NCI-H1092 (cell line): ENCODE measurements around the gene GRIK2.
A peak's percentile ranks its signal among the peaks of the same experiment; 100 is the strongest.

Experiments used
- DNase-seq: peaks from one replicate; lab custom pipeline; 2025; lab: John Stamatoyannopoulos, UW

The GRIK2 gene

DNA sequence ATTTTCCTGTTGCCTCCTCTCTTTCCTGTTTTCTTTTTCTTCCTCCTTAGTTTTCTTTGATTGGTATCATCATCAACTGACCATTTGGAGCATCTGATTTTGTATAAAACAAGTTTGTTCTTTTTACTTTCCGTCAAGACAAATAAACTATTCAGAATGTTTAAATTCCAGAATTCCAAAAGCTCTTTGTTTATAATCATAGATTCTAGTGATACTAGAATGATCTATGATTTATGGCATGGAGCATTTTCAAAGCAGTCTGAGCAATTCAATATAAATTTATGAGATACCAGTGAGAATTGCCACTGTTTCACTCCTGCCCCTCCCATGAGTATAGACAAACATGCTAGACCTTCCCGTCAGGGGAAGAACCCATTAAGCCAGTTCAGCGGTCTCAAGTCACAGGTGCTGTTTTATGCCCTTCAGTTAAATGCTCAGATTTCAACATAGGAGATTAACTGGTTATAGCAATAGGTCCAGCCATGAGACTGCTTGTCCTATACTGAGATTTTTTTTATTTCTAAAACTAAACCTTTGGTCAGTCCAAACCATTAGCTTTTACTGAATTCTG, 60.7 kb downstream of the GRIK2 start:
- peak; percentile 2 for DNase-seq

DNA sequence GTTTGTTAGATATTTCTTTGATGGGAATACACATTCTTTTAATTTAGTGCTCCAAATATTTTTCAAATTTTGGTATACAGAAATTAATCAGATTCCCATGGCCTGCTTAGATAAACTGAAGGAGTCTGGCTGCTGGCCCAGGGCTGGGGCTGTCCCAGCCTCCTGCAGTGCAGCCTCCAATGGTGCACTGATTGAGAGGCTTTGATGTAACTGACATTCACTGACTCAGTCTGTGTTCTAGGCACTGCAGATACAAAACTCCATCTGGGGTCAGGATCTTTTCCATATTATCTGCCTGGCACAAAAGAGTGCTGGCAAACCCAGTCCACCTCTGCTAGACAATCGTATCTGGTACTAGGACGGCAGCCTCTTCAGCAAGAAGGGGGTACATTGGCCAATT, 64.8 kb downstream of the GRIK2 start:
- no peak for DNase-seq

DNA sequence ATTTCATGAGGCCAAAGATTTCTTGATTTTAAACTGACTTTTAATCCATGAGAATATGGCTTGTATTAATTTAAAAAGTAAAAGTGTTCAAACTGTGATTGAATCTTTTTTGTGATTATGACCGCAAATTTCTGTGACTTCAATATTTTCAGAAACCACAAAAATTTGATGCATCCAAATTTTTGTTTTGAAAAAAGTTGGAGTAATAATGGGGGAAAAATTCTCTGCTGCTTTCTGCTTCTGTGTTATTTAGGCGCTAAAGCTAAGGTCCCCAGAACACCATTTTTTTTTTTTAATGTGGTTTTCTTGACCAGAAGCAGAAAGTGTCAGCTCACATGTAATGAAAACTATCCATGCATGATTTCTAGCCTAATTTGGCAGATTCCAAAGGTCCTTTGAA, 65.3 kb downstream of the GRIK2 start:
- no peak for DNase-seq

DNA sequence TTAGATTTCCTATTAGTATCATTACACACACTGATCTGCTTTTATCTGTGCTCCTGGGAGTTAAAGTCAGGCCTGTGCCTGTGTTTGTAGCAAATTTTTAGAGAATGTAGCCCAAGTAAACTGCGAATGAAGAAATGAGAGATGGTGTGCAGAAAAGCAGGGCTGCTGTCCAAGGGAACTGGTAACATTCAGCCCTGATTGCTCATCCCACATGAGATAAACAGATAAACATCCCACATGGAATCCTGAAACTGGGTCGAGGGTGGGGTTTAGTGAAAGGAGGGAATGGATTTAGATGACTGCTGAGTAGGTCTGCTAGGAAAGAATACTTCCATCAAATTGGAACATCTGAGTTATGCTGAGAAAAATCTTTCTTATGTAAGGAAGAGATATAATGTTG, 69.1 kb downstream of the GRIK2 start:
- no peak for DNase-seq

DNA sequence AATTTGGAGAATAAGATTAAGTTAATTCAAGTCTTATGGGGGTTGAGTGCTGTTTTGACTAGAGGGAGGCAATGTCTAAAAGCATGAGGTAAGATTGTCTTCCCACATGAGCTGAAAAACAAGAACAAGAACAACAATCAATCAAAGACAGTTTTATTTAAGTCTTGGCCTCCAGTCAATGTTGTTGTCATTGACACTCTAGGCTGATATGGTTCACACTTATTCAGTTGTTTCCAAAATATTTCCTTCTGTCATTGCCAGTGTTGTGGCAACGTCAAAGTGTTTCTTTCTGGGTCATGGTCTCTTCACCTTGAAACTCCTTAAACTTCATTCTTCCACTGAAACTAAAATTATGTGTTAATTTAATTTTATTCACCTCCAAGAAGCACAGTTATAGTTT, 72.4 kb downstream of the GRIK2 start:
- DNase-seq = no peak

DNA sequence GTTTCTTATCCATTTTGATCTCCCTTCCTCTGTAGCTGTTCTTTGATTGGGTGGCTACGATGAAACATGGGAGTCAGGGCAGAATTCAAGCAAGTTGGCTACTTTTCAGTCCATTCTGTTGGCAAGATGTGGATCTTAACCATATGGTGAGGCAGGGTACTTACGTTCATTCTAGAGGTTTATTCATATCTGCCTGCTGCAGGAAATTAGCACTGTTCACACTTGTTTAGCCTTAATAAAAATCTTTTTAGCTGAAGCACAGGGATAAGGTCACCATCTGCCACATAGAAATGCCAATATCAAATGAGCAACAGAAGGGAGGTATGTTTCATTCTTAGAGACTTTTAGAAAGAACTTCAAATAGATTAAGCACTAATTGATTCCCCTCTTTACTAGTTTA, 83.9 kb downstream of the GRIK2 start:
- DNase-seq = no peak

DNA sequence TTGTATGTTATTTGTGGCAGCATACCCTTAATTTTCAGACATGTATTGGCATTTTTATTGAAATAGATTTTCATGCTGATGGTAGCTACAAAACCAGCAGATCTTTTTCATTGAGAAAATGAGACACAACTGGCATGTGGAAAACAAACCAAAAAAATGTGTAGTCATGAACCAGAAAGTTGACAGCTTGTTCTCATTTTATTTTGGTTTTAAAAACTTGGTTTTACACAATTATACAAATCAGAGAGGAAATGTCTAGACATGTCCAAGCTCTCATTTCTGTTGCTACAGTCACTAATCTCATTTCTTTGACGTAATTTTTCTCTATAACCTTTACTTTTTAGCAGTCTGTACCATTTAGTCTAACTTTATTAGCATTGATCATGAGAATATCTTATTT, 85.4 kb downstream of the GRIK2 start:
- no peak for DNase-seq

DNA sequence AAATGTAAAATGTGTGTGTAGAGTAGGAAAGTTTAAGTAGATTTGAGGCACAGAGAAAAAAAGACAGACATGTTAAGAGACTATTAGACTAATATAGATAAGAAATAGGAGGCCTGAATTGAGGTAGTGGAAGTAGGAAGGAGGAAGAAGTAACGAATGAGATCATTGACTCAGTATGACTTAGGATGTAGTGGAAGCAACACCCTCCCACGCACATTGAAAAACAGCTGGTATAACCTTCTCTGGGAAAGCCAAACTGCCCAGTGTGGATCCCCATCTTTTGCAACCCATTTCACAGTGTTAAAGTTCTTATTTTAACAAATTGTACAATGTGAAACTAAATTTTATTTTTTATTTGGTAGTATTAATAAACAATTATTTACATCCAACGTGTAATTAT, 89.1 kb downstream of the GRIK2 start:
- DNase-seq = no peak

DNA sequence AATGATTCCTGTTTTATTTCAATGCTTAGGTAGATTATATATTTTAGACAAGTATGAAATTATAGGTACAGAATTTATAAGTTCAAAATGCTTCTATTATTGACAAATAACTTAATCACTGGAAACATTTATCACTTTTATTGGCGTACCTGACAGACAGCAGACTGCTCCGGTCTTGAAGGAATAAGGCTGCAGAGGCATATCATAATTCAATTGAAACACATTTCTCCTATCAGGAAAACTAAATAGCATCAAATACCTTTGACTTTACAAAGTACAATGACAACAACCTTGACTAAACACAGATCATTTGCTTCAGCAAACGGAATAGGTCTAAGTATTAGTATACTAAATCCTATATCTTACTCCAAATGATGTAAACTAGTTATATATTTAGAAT, 91.3 kb downstream of the GRIK2 start:
- DNase-seq = no peak

DNA sequence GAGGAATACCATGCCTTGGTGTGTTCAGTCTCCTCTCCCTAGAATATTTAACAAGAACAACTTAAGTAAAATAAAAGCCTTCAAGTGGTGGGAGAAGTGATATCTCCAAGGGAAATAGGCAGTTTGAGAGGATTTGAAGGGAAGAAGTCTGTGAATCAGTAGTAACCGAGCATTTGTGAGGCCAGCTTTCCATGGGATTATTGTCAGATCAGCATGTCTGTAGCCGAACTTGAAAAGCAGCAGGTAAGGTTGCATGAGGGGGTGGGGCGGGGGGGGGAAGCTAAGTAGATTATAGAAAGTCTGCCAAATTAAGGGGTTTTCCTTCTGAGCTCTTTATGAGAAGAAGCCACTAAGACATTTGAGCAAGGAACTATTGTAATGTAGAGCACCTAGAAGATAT, 92.6 kb downstream of the GRIK2 start:
- no peak for DNase-seq

DNA sequence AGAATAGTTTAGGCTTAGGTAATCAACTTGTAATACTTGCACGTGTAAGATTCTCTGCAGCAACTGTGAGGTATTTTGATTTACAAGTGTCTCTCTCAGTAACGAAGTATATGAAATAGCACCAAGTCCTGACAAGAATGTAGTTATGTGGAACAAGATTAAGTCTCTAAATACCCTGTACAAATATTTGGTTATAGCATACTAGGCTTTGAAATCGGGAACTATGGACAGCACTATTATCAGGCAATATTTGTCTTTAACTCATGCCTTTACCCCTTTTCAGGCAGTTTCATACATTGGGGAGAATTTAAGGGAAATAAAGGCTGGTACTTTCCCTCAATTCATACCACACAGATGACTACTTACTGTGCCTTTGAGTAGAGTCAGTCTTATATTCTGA, 93.2 kb downstream of the GRIK2 start:
- DNase-seq = no peak

DNA sequence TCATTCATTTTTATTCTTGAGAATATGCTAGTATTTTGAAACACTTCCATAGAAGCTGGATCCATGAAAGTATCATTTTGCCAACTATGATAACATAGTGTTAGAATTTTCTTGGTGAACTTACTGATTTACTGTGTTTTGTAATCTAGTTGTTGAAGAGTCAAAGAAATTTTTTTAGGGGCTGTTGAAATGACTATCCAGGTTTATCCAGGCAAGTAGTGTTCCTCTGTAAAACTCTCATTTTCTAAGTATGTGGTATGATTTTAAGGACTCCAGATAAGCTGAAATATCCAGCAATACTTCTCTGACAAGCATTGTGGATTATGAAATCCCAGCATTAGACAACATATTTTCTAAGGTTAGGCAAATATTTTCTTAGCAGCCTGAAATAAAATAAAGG, 95.9 kb downstream of the GRIK2 start:
- no peak for DNase-seq

DNA sequence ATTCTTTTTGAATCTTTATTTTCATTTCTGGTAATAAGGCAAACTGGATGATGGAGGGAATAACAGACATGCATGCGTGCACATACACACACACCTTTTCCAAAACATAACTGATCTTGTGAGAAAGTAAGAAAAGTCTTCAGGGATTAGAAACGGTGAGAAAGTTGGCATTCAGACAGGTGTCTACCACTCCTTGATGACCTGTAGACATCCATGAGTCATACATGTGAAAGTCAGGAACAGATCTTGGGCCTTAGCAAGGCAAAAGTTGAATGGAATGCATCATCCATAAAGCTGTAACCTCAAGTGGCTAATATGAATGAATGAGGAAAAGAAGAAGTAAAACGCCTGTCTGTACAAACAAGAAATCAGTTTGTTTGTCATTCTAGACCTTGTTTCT, 97.3 kb downstream of the GRIK2 start:
- DNase-seq = no peak

DNA sequence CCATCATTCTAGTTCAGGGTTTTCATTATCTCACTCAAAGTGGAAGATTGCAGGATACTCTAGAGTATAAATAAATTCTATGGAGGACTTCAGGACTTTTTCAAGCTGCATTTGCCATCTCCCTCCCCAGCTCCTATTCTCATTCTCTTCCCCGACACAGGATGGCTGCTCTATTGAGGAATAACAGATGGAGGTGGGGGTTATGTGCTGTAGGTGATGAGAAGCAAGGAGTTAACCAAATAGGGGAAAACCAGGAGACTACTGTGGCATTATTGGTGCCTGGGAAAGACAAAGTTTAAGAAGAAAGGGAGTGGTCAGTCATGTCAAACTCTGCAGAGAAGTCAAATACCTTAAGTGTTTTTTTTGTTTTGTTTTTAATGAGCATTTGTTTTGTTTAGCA, 109.3 kb downstream of the GRIK2 start:
- DNase-seq = no peak

DNA sequence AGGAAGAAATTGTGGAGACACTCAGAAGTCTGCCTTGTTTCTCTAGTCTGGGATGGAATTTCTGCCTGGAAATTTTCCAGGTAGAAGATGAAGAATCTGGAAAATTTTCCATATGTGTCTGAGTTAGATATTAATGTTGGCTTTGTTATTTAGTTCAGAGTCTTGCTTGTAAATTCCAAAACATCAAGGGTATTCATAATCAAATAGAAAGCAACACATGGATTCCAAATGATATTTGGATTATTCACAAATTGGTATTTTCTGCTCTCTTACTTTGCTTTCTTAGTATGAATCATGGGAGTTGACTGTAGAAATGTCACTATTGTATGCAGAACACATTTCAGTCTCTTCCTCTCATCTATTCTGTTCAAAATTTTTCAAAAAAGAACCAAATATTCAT, 116.0 kb downstream of the GRIK2 start:
- no peak for DNase-seq

DNA sequence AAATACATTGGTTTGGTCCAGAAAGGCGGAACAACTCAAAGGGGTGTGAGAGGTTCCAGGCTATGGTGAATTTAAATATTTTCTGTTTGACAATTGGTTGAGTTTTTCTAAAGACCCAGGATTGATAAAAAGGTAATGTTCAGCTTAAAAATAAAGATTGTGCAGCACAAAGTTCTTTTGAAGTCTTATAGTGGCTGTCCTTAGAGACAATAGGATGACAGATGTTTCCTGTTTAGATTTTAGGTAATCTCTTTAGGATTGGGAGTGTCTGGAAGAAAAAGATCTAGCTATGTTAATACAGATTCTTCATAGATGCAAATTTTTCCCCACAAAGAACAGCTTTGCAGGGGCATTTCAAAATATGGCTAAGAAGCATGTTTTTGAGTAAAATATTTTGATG, 119.7 kb downstream of the GRIK2 start:
- DNase-seq = no peak

DNA sequence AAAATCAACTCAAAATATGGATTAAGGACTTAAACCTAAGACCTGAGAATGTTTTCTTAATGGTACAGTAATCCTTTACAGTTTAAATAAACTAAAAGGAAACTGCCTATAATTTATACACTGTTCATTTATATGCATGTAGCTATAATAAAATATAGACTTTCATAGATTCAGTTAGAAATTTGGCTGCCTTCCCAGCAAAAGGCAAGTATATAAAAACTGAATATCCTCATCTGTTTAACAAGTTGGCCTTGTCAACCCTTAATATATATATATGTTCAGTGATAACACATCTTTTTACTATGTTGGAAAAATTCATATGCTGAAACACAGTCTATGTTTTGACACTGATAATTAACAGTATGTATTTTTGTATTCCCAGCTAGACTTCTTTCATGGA, 123.1 kb downstream of the GRIK2 start:
- no peak for DNase-seq

DNA sequence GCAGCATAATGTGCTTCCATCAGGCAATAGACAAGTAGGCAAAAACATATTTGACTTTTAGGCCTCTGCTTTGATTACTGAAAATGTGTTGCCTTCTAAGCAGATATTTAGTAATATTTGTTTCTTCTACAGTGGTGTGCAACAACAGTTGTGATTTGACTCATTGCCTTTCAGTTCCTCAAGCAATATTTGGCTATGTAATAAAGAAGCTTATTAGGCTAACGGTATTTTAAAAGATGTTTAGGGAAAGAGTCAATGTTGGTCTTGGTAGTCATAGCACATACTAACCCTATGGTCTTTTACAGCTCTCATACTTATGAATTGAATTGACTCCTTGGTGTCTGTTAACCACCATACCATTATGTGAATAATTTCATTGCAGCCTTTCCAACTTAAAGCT, 124.1 kb downstream of the GRIK2 start:
- DNase-seq = no peak

DNA sequence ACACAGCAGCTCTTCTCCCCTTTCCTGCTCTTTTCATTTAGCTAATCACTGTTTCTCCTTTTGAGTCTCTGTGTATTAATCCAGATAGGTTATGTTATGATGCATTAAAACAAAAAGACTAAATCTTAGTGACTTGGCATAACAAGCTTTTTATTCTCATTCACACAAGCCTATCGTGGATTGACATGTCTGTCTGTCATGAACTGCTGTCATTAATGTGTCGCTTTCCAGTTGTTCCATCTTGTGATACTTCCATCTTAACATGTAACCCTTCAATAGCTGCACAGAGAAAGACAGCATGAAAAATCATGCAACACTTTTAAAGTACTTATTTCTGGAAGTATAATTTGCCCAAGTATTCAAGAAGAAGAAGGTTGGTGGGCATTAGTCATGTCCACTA, 128.7 kb downstream of the GRIK2 start:
- no peak for DNase-seq

DNA sequence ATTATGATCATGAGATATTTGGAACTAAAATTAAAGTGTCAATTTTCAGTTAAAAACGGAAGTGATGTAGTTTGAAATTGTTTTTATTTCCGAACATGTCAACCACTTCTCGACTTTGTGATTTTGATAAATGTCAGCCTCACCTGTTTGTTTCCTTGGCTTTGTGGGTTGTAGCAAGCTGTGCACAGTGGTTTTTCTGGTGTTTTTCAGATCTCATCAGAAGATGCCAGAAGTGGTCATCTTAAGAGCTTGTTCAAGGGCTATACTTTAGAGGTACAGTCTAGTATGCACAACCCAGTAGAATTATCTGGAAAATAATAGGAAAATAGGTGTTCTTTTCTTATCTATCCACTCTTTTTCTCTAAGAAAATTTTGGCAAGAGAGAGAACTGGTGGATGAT, 134.0 kb downstream of the GRIK2 start:
- no peak for DNase-seq

DNA sequence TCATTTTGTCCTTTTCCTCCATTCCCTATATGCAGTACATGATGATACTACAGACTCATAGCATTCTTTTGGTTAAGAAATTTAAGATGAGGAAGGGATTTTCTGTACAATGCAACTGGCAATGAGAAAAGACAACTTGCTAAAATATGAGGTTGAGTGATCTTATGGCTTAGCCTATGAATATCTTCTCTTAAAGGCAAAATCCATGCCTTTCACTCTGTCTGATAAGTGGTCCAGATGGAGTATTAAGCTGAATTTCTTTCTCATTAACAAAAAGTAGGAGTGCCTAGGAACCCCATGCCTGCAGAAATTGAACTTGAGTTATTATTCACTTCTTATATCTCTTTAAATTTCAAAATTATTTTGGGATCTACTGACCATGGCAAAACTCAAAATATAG, 135.3 kb downstream of the GRIK2 start:
- DNase-seq = no peak

DNA sequence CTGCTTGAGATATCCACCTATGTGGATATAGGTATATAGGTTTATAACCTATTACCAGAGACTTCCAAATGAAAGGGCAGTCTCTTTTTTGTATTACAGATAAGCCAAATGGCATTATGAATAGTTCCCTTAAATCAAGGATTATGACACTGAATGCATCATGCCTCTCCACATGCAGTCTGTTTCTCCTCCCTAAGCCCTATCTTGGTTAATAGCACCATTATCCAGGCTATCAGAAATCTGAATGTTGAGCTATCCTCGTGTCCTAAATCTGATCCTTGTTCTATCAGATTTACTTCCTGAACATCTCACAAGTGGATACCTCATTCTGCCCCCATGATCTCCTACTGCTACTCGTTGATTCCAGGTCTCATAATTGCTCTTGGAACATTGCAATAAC, 138.0 kb downstream of the GRIK2 start:
- no peak for DNase-seq

DNA sequence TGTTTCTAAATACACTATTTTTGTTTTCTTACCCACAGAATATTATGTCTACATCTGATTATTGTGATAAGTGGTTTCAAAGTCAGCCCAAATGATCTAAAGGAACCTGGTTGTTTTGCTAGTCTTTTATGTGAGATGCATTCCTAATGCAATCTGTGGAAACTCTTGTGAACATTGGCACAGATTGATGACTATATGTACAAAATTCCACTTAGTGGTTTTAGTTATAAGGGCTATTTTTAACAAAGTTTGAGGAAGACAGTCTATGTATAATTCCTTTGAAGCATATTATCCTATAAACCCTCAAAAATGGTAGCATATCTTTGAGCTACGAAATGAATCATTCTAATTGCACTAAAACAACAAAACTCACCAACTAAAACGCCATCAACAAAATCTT, 140.9 kb downstream of the GRIK2 start:
- no peak for DNase-seq

DNA sequence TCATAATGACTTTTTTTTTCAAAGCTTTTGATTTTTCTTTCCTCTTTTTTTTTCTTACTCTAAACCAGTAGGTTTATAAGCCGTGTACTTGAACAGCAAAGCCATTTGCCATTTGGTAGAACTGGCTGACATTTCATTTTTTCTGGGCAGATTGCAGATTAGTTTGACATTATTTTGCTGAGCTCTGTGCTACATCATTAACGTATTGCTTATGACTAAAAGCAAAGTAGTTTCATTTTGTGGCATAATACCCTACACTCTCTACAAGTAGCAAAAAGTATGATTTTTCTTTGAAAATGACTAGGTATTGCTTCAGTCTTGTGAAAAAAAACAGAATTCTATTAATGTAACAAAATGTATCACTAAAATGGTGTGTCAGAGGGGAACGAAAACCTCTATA, 141.3 kb downstream of the GRIK2 start:
- no peak for DNase-seq

DNA sequence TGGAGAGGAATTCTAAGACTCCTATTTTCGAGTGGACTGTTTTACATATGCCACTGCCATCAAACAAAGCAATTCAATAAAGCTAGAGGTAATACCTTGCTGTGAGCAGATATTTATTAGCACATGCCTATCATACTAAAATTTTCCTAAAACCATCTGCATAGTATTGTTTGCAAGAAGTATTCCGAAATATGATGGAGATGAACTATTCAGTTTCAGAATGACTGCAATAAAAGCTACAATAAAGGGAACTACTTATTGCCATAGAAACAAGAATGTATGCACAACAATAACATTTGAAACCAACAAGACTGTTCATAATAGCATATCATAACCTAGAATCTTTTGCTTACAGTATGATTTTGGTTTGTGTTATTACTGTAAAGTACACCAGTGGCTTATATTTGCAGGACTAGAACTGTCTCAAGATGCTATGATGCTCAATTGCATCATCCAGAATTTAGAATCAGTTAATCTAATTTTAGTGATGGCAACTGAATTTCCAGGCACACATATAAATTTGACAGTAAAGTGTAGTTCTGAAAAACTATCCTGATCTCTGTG, 144.3 kb downstream of the GRIK2 start:
- no peak for DNase-seq
